NCI-H146 treated with DMSO at 0.1 percent for 48 hours (cell line): Measurements from ENCODE around the gene WNT5B.

Experiments
- DNase-seq: peaks from one replicate; lab custom pipeline; 2025; ENCODE audit not compliant: unreplicated experiment; lab: John Stamatoyannopoulos, UW

The WNT5B gene

GRCh38 chr12:1628666-1629337, at the start of gene WNT5B:
TSS of gene WNT5B (plus strand) at chr12:1629231. CDS start at chr12:1631355, 2,124 bp downstream.
- DNase-seq = no peak

GRCh38 chr12:1579651-1580435, 49.2 kb upstream of the WNT5B start:
- DNase-seq = no peak

GRCh38 chr12:1580526-1580925, 48.5 kb upstream of the WNT5B start:
- no peak for DNase-seq

GRCh38 chr12:1581973-1582708, 46.9 kb upstream of the WNT5B start:
- no peak for DNase-seq

- no peak for DNase-seq
Observed at GRCh38 chr12:1582709-1583050, 46.4 kb upstream of the WNT5B start.

- peak; percentile 75 for DNase-seq
Observed at GRCh38 chr12:1583421-1584078, 45.5 kb upstream of the WNT5B start.

GRCh38 chr12:1584326-1584725, 44.7 kb upstream of the WNT5B start:
- DNase-seq = peak; percentile 70

GRCh38 chr12:1587927-1588574, 41.0 kb upstream of the WNT5B start:
- DNase-seq = no peak

- DNase-seq = no peak
Observed at GRCh38 chr12:1588575-1588947, 40.5 kb upstream of the WNT5B start.

GRCh38 chr12:1590221-1590979, 38.6 kb upstream of the WNT5B start:
- DNase-seq = no peak

- DNase-seq = no peak
Observed at GRCh38 chr12:1591034-1591433, 38.0 kb upstream of the WNT5B start.

GRCh38 chr12:1591543-1591942, 37.5 kb upstream of the WNT5B start:
- DNase-seq = no peak

- DNase-seq = peak; percentile 21
Observed at GRCh38 chr12:1592444-1593173, 36.4 kb upstream of the WNT5B start.

- DNase-seq = peak; percentile 54
Observed at GRCh38 chr12:1593174-1594005, 35.6 kb upstream of the WNT5B start.

GRCh38 chr12:1594006-1594260, 35.1 kb upstream of the WNT5B start:
- peak; percentile 54 for DNase-seq

GRCh38 chr12:1594261-1595025, 34.6 kb upstream of the WNT5B start, which contains the start of gene FBXL14:
TSS of gene FBXL14 (minus strand) at chr12:1594581. CDS start at chr12:1594066, 515 bp downstream.
- DNase-seq = peak; percentile 77

GRCh38 chr12:1595026-1595561, 33.9 kb upstream of the WNT5B start:
- no peak for DNase-seq
